Fibroblast of pulmonary artery (primary cell): ENCODE data around the gene GRIK4.

Source experiments
- DNase-seq: peaks from one replicate; pipeline ENCODE4 v3.0.0-alpha.2; 2010; ENCODE audit warnings: low read depth
- H3K4me3 ChIP-seq: replicated peaks from 2 replicates; pipeline ENCODE4 v1.5.1; 2011; ENCODE audit warnings: low read depth, mild to moderate bottlenecking, control low read depth, low read length, moderate library complexity
- TF ChIP-seq, protein P1 (sequence below): IDR thresholded peaks from 2 replicates; pipeline ENCODE4 v1.5.1; 2011; ENCODE audit warnings: mild to moderate bottlenecking, control low read depth, low read length, inconsistent platforms; ENCODE audit errors: missing control alignments

GRIK4 gene

DNA sequence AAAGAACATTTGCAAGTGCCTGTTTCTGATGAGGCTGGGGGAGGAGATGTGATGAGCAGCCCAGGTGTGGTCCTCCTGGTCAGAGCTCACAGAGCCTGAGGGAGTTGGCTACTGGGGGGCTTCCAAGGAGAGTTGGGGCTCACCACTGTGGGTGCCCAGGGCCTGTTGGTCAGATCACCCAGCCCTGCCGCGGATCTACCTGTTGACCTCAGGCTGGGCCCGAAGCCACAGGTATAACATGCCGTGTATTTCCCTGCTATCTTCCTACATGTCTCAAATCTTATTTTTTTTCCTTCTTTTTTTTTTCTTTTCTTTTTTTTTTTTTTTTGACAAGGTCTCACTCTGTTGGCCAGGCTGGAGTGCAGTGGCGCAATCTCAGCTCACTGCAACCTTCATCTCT is 312.7 kb downstream of the GRIK4 start:
- TF ChIP-seq, protein P1, sequence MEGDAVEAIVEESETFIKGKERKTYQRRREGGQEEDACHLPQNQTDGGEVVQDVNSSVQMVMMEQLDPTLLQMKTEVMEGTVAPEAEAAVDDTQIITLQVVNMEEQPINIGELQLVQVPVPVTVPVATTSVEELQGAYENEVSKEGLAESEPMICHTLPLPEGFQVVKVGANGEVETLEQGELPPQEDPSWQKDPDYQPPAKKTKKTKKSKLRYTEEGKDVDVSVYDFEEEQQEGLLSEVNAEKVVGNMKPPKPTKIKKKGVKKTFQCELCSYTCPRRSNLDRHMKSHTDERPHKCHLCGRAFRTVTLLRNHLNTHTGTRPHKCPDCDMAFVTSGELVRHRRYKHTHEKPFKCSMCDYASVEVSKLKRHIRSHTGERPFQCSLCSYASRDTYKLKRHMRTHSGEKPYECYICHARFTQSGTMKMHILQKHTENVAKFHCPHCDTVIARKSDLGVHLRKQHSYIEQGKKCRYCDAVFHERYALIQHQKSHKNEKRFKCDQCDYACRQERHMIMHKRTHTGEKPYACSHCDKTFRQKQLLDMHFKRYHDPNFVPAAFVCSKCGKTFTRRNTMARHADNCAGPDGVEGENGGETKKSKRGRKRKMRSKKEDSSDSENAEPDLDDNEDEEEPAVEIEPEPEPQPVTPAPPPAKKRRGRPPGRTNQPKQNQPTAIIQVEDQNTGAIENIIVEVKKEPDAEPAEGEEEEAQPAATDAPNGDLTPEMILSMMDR, result no peak
- no peak for DNase-seq

GRCh38 chr11:120827198-120827597 is 315.6 kb downstream of the GRIK4 start:
- TF ChIP-seq, protein P1, result no peak
- no peak for DNase-seq
- H3K4me3 ChIP-seq, result no peak overlapping the region

More for the DNA sequence above, 312.7 kb downstream of the GRIK4 start:
- H3K4me3 ChIP-seq, result no peak overlapping the region

GRCh38 chr11:120827820-120828219 is 316.3 kb downstream of the GRIK4 start:
- no peak for DNase-seq
- TF ChIP-seq, protein P1, result no peak
- H3K4me3 ChIP-seq, result no peak overlapping the region

DNA sequence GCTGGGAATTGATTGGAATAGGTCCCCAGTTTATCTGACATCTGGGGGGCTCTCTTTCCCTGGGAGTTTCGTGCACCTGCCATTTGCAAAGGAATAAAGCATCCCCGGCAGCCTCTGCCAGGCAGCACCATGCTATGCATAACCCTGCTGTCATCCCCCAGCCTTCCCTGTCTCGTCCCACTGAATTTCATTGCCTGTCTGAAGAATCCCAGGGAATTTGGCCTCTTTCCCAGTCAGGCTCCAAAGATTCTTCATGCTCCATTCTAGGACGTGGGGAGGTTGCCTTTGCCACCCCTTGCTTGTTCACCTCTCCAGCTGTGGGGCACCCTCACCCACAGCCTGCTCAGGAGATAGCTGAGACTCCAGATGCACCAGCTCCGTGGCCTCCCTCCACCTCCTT is 317.3 kb downstream of the GRIK4 start:
- TF ChIP-seq, protein P1, result no peak
- no peak for DNase-seq

DNA sequence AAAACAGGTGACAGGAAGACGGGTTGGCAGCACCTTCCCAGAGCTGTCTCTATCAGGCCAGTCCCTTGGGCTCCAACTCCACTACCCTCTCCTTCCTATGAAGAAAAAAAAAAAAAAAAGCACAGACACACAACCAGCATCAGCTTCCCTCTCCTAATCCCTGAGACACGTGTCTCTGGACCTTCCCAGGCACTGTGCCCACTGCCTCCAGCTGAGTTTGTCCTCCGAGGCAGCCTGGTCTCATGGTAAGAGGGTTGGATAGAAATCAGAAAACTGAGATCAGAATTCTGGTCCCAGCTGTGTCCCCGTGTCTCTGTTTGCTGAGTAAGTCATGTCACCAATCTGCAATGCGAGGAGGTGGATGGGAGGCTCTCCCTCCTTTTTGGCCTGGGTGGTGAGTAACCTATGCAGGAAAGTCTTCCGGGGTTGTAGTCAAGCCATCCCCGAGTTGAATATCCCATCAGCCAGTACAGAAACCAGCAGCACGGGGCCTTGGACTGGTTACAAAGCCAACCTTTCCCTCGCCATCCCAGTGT is 318.6 kb downstream of the GRIK4 start:
- H3K4me3 ChIP-seq, result no peak overlapping the region
- DNase-seq, result no peak
- TF ChIP-seq, protein P1, result no peak

More for the DNA sequence above, 317.3 kb downstream of the GRIK4 start:
- H3K4me3 ChIP-seq, result no peak overlapping the region

GRCh38 chr11:120832481-120833238 is 321.1 kb downstream of the GRIK4 start:
- no peak for DNase-seq
- TF ChIP-seq, protein P1, result no peak
- H3K4me3 ChIP-seq, result no peak overlapping the region
